A204.1 (cell line): ENCODE data around the gene HIPK1.
"Not testable (repeated sequence)": the region's sequence is repeated elsewhere in the genome, so short reads cannot be mapped to it uniquely, and the experiment has no call there.

Source experiments
- FAIRE-seq: peaks from 2 replicates; lab custom pipeline; 2012; peaks lifted over from hg19 to GRCh38; lab: Jason Lieb, UNC

HIPK1 gene

DNA sequence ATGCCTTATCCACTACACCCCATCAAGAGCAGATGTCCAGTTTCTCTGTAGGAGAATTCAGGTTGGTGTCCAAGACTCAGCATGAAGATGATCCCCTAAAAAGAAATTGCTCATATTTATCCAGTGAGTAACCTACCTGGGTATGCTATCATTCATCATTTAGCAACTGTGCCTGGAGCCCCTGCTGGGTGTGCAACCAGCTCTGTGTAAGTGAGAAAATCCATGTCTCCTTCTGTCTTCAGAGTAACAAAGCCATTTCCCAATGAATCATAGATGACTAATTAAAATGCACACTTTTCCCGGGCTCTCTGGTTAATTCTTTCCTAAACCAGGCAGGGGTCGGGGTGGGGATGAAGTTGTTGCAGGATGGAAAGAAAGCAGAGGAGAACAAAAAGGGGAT is 86.0 kb downstream of the HIPK1 start:
- FAIRE-seq = no peak

DNA sequence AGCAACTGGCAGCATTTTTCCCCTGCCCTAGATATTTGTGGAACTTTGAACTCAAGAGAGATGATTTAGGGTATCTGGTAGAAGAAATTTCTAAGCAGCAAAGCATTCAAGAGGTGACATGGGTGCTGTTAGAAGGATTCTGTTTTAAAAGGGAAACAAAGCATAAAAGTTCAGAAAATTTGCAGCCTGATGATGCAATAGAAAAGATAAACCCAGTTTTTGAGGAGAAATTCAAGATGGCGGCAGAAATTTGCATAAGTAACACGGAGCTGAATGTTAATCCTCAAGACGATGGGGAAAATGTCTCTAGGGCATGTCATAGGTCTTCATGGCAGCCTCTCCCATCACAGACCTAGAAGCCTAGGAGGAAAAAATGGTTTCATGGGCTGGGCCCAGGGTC is 90.6 kb downstream of the HIPK1 start:
- not testable (repeated sequence) for FAIRE-seq

DNA sequence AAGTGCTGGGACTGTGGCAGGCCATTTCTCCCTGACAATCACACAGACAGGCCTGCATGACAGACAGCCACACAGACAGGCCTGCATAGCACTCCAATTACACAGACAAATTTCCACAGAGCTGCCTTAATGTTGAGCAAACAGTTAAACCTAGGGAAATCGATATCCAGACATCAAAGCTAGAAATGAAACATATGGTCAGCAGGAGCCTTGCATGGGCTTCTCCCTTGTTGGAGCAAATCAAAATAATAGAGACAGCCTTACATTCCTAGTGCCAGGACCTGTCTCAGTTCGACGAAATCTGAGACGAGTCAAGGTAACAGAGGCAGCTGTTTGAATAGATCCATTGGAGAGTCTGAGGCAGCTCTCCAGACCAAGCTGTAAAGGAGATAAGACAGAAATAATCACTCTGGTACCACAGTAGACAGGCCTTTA is 92.6 kb downstream of the HIPK1 start:
- no peak for FAIRE-seq

- FAIRE-seq = no peak
These were observed 93.8 kb downstream of the HIPK1 start for GRCh38 chr1:114022877-114023276.

- no peak for FAIRE-seq
These were observed 94.3 kb downstream of the HIPK1 start for GRCh38 chr1:114023377-114023776.

DNA sequence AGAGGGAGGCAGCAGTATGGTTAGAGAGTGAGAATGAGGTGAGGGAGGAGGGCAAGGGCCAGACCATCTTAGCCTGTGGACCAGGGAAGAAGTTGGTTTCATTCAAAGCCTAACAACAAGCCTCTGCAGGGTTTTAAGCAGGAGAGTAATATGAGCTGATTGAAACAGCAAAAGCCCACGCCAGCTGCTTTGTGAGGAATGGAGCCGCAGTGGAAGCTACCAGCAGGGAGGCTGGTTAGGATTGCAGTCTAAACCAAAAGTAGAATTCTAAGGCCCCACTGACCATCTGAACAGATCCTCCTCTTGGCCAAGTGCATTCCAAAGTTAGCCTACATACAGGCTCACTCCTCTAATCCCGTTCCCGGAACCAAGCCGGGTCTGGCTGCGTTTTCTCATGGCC is 94.9 kb downstream of the HIPK1 start:
- no peak for FAIRE-seq

GRCh38 chr1:114025609-114026401 is 96.7 kb downstream of the HIPK1 start:
- no peak for FAIRE-seq

- no peak for FAIRE-seq
These were observed 97.7 kb downstream of the HIPK1 start for GRCh38 chr1:114026797-114027196.
